Endothelial cell of umbilical vein (primary cell): ENCODE measurements around the gene TAOK1. TPM values are rescaled to one million over a fixed set of nuclear protein-coding genes. Genes with fewer than 3 reads are reported as not detected.

Source experiments
- BruUV-seq: library from RNA; stranded (reverse); fragments of 400-500 nt; replicated peaks from 2 replicates; lab custom pipeline; 2021; lab: Mats Ljungman, UMichigan
- CTCF ChIA-PET: fragments of 300-600, 350-600 bp; sonication (Branson Sonifier 250); formaldehyde crosslinking; loops from one replicate; lab custom pipeline; 2021; ENCODE audit warnings: antibody characterized with exemption, inconsistent platforms; lab: Charles Lee
- POLR2A ChIA-PET: fragments of 300-600, 350-600 bp; sonication (Branson Sonifier 250); formaldehyde crosslinking; loops from one replicate; lab custom pipeline; 2021; ENCODE audit warnings: antibody characterized with exemption, inconsistent platforms; lab: Charles Lee
- DNase-seq: peaks from one replicate; pipeline ENCODE4 v3.0.0-alpha.2; 2011; ENCODE audit warnings: low read depth, low spot score
- FAIRE-seq: peaks from 2 replicates; lab custom pipeline; 2011; peaks lifted over from hg19 to GRCh38; lab: Jason Lieb, UNC
- H2AFZ ChIP-seq: 2 replicates; pipeline ENCODE4 v1.6.0; 2012; ENCODE audit warnings: low read depth, low read length, control low read depth, inconsistent platforms
- H3K27ac ChIP-seq: 2 replicates; pipeline ENCODE4 v1.5.1; 2011; ENCODE audit warnings: low read depth, mild to moderate bottlenecking, control low read depth, low read length, moderate library complexity; ENCODE audit not compliant: insufficient read depth
- H3K27me3 ChIP-seq, 2 experiments: 2 replicates each; pipeline versions ENCODE4 v1.6.0 to v1.6.1; 2011; ENCODE audit warnings: low read length in 2 of 2, mixed read lengths in 1 of 2; ENCODE audit not compliant: control insufficient read depth in 2 of 2, insufficient read depth in 2 of 2
- H3K36me3 ChIP-seq, 2 experiments: 2 replicates in 1 of 2; 3 replicates in 1 of 2; pipeline ENCODE4 v1.5.1; 2011; ENCODE audit warnings: low read length in 2 of 2, mild to moderate bottlenecking in 1 of 2, moderate library complexity in 1 of 2; ENCODE audit not compliant: control insufficient read depth in 2 of 2, insufficient read depth in 2 of 2; ENCODE audit errors: extremely low read depth in 1 of 2
- H3K4me1 ChIP-seq: 3 replicates; pipeline ENCODE4 v1.5.1; 2011; ENCODE audit warnings: mild to moderate bottlenecking, low read length; ENCODE audit not compliant: control insufficient read depth, insufficient read depth; ENCODE audit errors: extremely low read depth
- H3K4me2 ChIP-seq: 2 replicates; pipeline ENCODE4 v1.6.1; 2011; ENCODE audit warnings: low read length, control low read depth, mixed read lengths; ENCODE audit not compliant: insufficient read depth
- H3K4me3 ChIP-seq, 3 experiments: fragments of 200-600 bp in 1 of 3; sonication (generic), shearing (Covaris generic) in 1 of 3; replicated peaks in 1 of 3; 2 replicates each; pipeline ENCODE4 v1.5.1; 2011 to 2016; ENCODE audit warnings: control low read depth in 3 of 3, low read length in 3 of 3, mild to moderate bottlenecking in 2 of 3, inconsistent platforms in 1 of 3, low read depth in 1 of 3, moderate library complexity in 1 of 3; ENCODE audit not compliant: insufficient read depth in 1 of 3
- H3K79me2 ChIP-seq: 2 replicates; pipeline ENCODE4 v1.6.0; 2012; ENCODE audit warnings: low read length, inconsistent platforms; ENCODE audit not compliant: control insufficient read depth, insufficient read depth
- H3K9ac ChIP-seq: replicated peaks from 2 replicates; pipeline ENCODE3; 2011; ENCODE audit warnings: low read length, control low read depth; ENCODE audit not compliant: insufficient read depth; ENCODE audit errors: extremely low read depth
- H3K9me1 ChIP-seq: replicated peaks from 3 replicates; pipeline ENCODE4 v1.6.0; 2011; ENCODE audit warnings: mild to moderate bottlenecking, low read length; ENCODE audit not compliant: control insufficient read depth, insufficient read depth; ENCODE audit errors: extremely low read depth
- H3K9me3 ChIP-seq: replicated peaks from 2 replicates; pipeline ENCODE4 v1.5.1; 2012; ENCODE audit warnings: low read length, inconsistent platforms; ENCODE audit not compliant: control insufficient read depth, insufficient read depth
- H4K20me1 ChIP-seq: replicated peaks from 2 replicates; pipeline ENCODE3; 2011; ENCODE audit warnings: mild to moderate bottlenecking, low read length; ENCODE audit not compliant: control insufficient read depth, insufficient read depth; ENCODE audit errors: extremely low read depth
- EZH2 ChIP-seq: IDR thresholded peaks from 2 replicates; pipeline ENCODE4 v1.6.1; 2012; ENCODE audit warnings: borderline replicate concordance, low read depth, mild to moderate bottlenecking, moderate library complexity, low read length, inconsistent platforms; ENCODE audit not compliant: severe bottlenecking
- FOS ChIP-seq: IDR thresholded peaks from 2 replicates; pipeline ENCODE4 v1.6.1; 2011; ENCODE audit warnings: mild to moderate bottlenecking, low read length, moderate library complexity, borderline replicate concordance; ENCODE audit not compliant: insufficient read depth
- GATA2 ChIP-seq: IDR thresholded peaks from 2 replicates; pipeline ENCODE4 v1.7.0; 2011; ENCODE audit warnings: low read depth, mild to moderate bottlenecking, moderate library complexity, mixed read lengths, low read length; ENCODE audit not compliant: insufficient read length, insufficient read depth
- JUN ChIP-seq: IDR thresholded peaks from 2 replicates; pipeline ENCODE4 v1.6.1; 2011; ENCODE audit warnings: borderline replicate concordance, low read depth; ENCODE audit not compliant: insufficient read length, insufficient read depth
- MAX ChIP-seq: IDR thresholded peaks from 2 replicates; pipeline ENCODE4 v1.6.1; 2011; ENCODE audit not compliant: insufficient read depth, insufficient read length
- MYC ChIP-seq: IDR thresholded peaks from one replicate; pipeline ENCODE4 v1.6.1; 2011; ENCODE audit warnings: mild to moderate bottlenecking, low read depth, low read length
- POLR2A ChIP-seq: IDR thresholded peaks from 2 replicates; pipeline ENCODE4 v1.6.1; 2012; ENCODE audit warnings: low read depth, mild to moderate bottlenecking, control low read depth, low read length
- POLR2AphosphoS5 ChIP-seq: IDR thresholded peaks from 2 replicates; pipeline ENCODE4 v1.6.1; 2012; ENCODE audit warnings: low read depth, mild to moderate bottlenecking, control low read depth, low read length, moderate library complexity; ENCODE audit not compliant: insufficient read depth
- dilution Hi-C: fragments of 300-500 bp; cut with MboI; formaldehyde crosslinking; loops from one replicate; pipeline ENCODE4 v1.15.0; 2019; ENCODE audit warnings: low sequenced_read_pairs; ENCODE audit not compliant: extremely low pct_ligation_motif_present
- intact Hi-C: fragments of 100-400 bp; cut with micrococcal nuclease; formaldehyde crosslinking; loops from one replicate; pipeline ENCODE4 v1.10.0; 2022
- polyA plus RNA-seq, 4 experiments: library from polyadenylated mRNA; depleted of rRNA in 3 of 4; stranded (reverse) in 3 of 4; unstranded in 1 of 4; fragments of >200 nt; gene quantifications; 2 replicates each; pipeline versions ENCODE4 v1.2.1 to v1.2.3, GENCODE V29; 2011 to 2012; ENCODE audit warnings: missing spikeins in 1 of 4
- total RNA-seq: library from RNA; stranded (reverse); gene quantifications from 2 replicates; pipeline ENCODE4 v1.2.3, GENCODE V29; 2021
- TF ChIP-seq, protein P1 (sequence below), 2 donors: IDR thresholded peaks; 1 replicate in 1 of 2; 2 replicates in 1 of 2; pipeline ENCODE4 v1.5.1; 2011; ENCODE audit warnings: low read length in 2 of 2, mild to moderate bottlenecking in 2 of 2, moderate library complexity in 2 of 2, control low read depth in 1 of 2, inconsistent platforms in 1 of 2, low read depth in 1 of 2; ENCODE audit not compliant: insufficient read depth in 1 of 2; ENCODE audit errors: extremely low read depth in 1 of 2

TAOK1 gene
- total and polyA plus RNA-seq, 2 donors (not counting 3 experiments of a cell fraction or from before 2014, with no cell fraction given) = 11.0 to 82.2 TPM

DNA sequence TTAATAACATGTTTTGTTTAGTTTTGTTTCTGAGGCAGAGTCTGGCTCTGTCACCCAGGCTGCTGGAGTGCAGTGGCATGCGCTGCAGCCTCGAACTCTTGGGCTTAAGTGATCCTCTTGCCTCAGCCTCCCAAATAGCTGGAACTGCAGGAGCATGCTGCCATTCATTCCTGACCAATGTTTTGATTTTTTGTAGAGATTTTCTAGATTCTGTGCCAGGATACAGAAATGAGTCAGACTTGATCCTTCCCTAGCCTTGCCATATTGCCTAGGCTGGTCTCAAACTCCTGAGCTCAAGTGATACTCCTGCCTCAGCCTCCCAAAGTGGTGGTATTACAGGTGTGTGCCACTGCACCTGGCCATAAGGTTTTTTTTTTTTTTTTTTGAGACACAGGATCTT, 17.7 kb downstream of the TAOK1 start:
- Histone ChIP-seq H3K4me1 (peaks cover 13% of the 10 kb centered on the region), H3K27me3 (no peaks in the 10 kb centered on the region), H4K20me1 (peaks cover 21% of the 10 kb centered on the region), H2AFZ (no peak overlapping the region), H3K9me1 (no peaks in the 10 kb centered on the region), H3K4me2 (no peak overlapping the region), H3K27ac (no peak overlapping the region), H3K4me3 (no peak overlapping the region), H3K36me3 (peaks cover 0 to 6% of the 10 kb centered on the region in 2 experiments), H3K9ac (no peak overlapping the region), H3K9me3 (no peaks in the 10 kb centered on the region), H3K79me2 (peaks cover 80% of the 10 kb centered on the region)
- no TSS peak for BruUV-seq
- FAIRE-seq (no peak), DNase-seq (no peak)
- ChIA-PET POLR2A (no interaction called here), CTCF (interaction anchor here (0.7 kb wide), 1 partner anchor 38 kb away, joined by 3 read pairs; no protein-coding TSS in a partner anchor)
- intact Hi-C loops (no loop called here), dilution Hi-C loops (no loop called here)
- TF ChIP-seq MYC = no peak
- peak; percentile 35 for TF ChIP-seq FOS

GRCh38 chr17:29409963-29410362, 19.8 kb downstream of the TAOK1 start:
- dilution Hi-C loops (no loop called here), intact Hi-C loops (no loop called here)
- H2AFZ ChIP-seq = no peak overlapping the region
- H4K20me1 ChIP-seq = peaks cover 18% of the 10 kb centered on the region
- POLR2A ChIA-PET = no interaction called here
- H3K27me3 ChIP-seq = no peaks in the 10 kb centered on the region
- no peak overlapping the region for H3K9ac ChIP-seq
- CTCF ChIA-PET = interaction anchor here (0.9 kb wide), 1 partner anchor 40 kb away, joined by 3 read pairs; no protein-coding TSS in a partner anchor
- FAIRE-seq (no peak), DNase-seq (no peak)
- no peak for TF ChIP-seq FOS
- no peak for TF ChIP-seq MAX
- TF ChIP-seq GATA2 = no peak
- no peak for TF ChIP-seq JUN
- no peak for TF ChIP-seq POLR2A
- TF ChIP-seq POLR2AphosphoS5 = no peak
- TF ChIP-seq, protein P1, sequence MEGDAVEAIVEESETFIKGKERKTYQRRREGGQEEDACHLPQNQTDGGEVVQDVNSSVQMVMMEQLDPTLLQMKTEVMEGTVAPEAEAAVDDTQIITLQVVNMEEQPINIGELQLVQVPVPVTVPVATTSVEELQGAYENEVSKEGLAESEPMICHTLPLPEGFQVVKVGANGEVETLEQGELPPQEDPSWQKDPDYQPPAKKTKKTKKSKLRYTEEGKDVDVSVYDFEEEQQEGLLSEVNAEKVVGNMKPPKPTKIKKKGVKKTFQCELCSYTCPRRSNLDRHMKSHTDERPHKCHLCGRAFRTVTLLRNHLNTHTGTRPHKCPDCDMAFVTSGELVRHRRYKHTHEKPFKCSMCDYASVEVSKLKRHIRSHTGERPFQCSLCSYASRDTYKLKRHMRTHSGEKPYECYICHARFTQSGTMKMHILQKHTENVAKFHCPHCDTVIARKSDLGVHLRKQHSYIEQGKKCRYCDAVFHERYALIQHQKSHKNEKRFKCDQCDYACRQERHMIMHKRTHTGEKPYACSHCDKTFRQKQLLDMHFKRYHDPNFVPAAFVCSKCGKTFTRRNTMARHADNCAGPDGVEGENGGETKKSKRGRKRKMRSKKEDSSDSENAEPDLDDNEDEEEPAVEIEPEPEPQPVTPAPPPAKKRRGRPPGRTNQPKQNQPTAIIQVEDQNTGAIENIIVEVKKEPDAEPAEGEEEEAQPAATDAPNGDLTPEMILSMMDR (IDR thresholded peaks at IDR 0.05; ENCODE audit: extremely low read depth in 1 of 2, insufficient read depth in 1 of 2, low read depth in 1 of 2, low read length in 2 of 2) = no peak
- no peak for TF ChIP-seq MYC
- no peak for TF ChIP-seq EZH2
- no peak overlapping the region for H3K4me2 ChIP-seq
- H3K36me3 ChIP-seq = peaks cover 0 to 2% of the 10 kb centered on the region in 2 experiments
- BruUV-seq = no TSS peak
- H3K9me3 ChIP-seq = no peaks in the 10 kb centered on the region
- H3K27ac ChIP-seq = no peak overlapping the region
- peaks cover 22% of the 10 kb centered on the region for H3K4me1 ChIP-seq
- no peaks in the 10 kb centered on the region for H3K9me1 ChIP-seq
- no peak overlapping the region for H3K4me3 ChIP-seq
- H3K79me2 ChIP-seq = peaks cover 81% of the 10 kb centered on the region
